Measurements from ENCODE around the gene IGF1R. TPM values are rescaled to one million over a fixed set of nuclear protein-coding genes. Genes with fewer than 3 reads are reported as not detected.

IGF1R gene
- total and polyA plus RNA-seq, 5 experiments from 2014 or later = 2.5 to 122 (median 6.3) TPM

- Mint-ChIP-seq H3K27me3 (no peaks in the 10 kb centered on the region), H3K9me3 (no peaks in the 10 kb centered on the region), H3K4me3 (no peak overlapping the region), H3K4me1 (peaks cover 38 to 87% (median 69%) of the 10 kb centered on the region in 4 donors), H3K36me3 (peaks cover 0 to 11% (median 7%) of the 10 kb centered on the region in 3 donors), H3K27ac (no peak overlapping the region)
- no peak for DNase-seq
- no peak for ATAC-seq
- POLR2A ChIA-PET = no interaction called here
These were observed 77.5 kb downstream of the IGF1R start for GRCh38 chr15:98725874-98726273.

- POLR2A ChIA-PET = no interaction called here
These were observed 79.0 kb downstream of the IGF1R start for GRCh38 chr15:98727115-98728040.

GRCh38 chr15:98728082-98728810 is 79.9 kb downstream of the IGF1R start:
- H3K27me3 Mint-ChIP-seq = no peaks in the 10 kb centered on the region
- no peaks in the 10 kb centered on the region for H3K9me3 Mint-ChIP-seq
- ATAC-seq (no peak), DNase-seq (no peak)
- peak overlapping the region in 2 of 10 donors; percentile 13 to 22 for H3K4me3 Mint-ChIP-seq
- peaks cover 0 to 7% (median 7%) of the 10 kb centered on the region in 3 donors for H3K36me3 Mint-ChIP-seq
- POLR2A ChIA-PET = no interaction called here
- peaks cover 20 to 63% (median 46%) of the 10 kb centered on the region in 4 donors for H3K4me1 Mint-ChIP-seq
- H3K27ac Mint-ChIP-seq = peak overlapping the region in 2 of 10 donors; percentile 19 to 39

More at GRCh38 chr15:98727115-98728040, 79.0 kb downstream of the IGF1R start:
- ATAC-seq = no peak
- Mint-ChIP-seq H3K36me3 (peaks cover 0 to 7% (median 7%) of the 10 kb centered on the region in 3 donors), H3K27ac (peak overlapping the region in 2 of 10 donors; percentile 48 to 80), H3K4me3 (no peak overlapping the region), H3K9me3 (no peaks in the 10 kb centered on the region), H3K4me1 (peaks cover 25 to 72% (median 54%) of the 10 kb centered on the region in 4 donors), H3K27me3 (no peaks in the 10 kb centered on the region)
- no peak for DNase-seq

GRCh38 chr15:98728811-98729160 is 80.4 kb downstream of the IGF1R start:
- H3K36me3 Mint-ChIP-seq = peaks cover 0 to 7% (median 7%) of the 10 kb centered on the region in 3 donors
- H3K9me3 Mint-ChIP-seq = no peaks in the 10 kb centered on the region
- DNase-seq (no peak), ATAC-seq (no peak)
- peaks cover 22 to 58% (median 47%) of the 10 kb centered on the region in 4 donors for H3K4me1 Mint-ChIP-seq
- peak overlapping the region in 1 of 10 donors; percentile 28 for H3K4me3 Mint-ChIP-seq
- POLR2A ChIA-PET = no interaction called here
- H3K27me3 Mint-ChIP-seq = no peaks in the 10 kb centered on the region
- peak overlapping the region in 1 of 10 donors; percentile 19 for H3K27ac Mint-ChIP-seq

GRCh38 chr15:98729446-98730042 is 81.2 kb downstream of the IGF1R start:
- H3K9me3 Mint-ChIP-seq = no peaks in the 10 kb centered on the region
- no peak for ATAC-seq
- peaks cover 24 to 55% (median 51%) of the 10 kb centered on the region in 4 donors for H3K4me1 Mint-ChIP-seq
- POLR2A ChIA-PET = no interaction called here
- no peak for DNase-seq
- peak overlapping the region in 3 of 10 donors; percentile 4 to 81 (median 8) for H3K27ac Mint-ChIP-seq
- no peaks in the 10 kb centered on the region for H3K27me3 Mint-ChIP-seq
- peak overlapping the region in 1 of 10 donors; percentile 20 for H3K4me3 Mint-ChIP-seq
- H3K36me3 Mint-ChIP-seq = peaks cover 0 to 7% (median 7%) of the 10 kb centered on the region in 3 donors

GRCh38 chr15:98730860-98731711 is 82.7 kb downstream of the IGF1R start:
- Mint-ChIP-seq H3K27me3 (no peaks in the 10 kb centered on the region), H3K36me3 (peaks cover 0 to 5% (median 0%) of the 10 kb centered on the region in 3 donors), H3K9me3 (no peaks in the 10 kb centered on the region), H3K4me1 (peaks cover 24 to 62% (median 58%) of the 10 kb centered on the region in 4 donors), H3K4me3 (no peak overlapping the region), H3K27ac (no peak overlapping the region)
- POLR2A ChIA-PET = no interaction called here
- ATAC-seq (no peak), DNase-seq (no peak)

GRCh38 chr15:98731712-98732450 is 83.5 kb downstream of the IGF1R start:
- ATAC-seq = no peak
- Mint-ChIP-seq H3K9me3 (no peaks in the 10 kb centered on the region), H3K36me3 (peaks cover 0 to 3% (median 0%) of the 10 kb centered on the region in 3 donors), H3K27ac (no peak overlapping the region), H3K27me3 (no peaks in the 10 kb centered on the region), H3K4me1 (peaks cover 26 to 61% (median 56%) of the 10 kb centered on the region in 4 donors), H3K4me3 (no peak overlapping the region)
- POLR2A ChIA-PET = no interaction called here
- DNase-seq = no peak

GRCh38 chr15:98733098-98733497 is 84.8 kb downstream of the IGF1R start:
- Mint-ChIP-seq H3K27ac (no peak overlapping the region), H3K4me1 (peaks cover 28 to 62% (median 55%) of the 10 kb centered on the region in 4 donors), H3K9me3 (no peaks in the 10 kb centered on the region), H3K4me3 (no peak overlapping the region), H3K27me3 (no peaks in the 10 kb centered on the region), H3K36me3 (peaks cover 0 to 3% (median 0%) of the 10 kb centered on the region in 3 donors)
- no peak for DNase-seq
- no peak for ATAC-seq
- POLR2A ChIA-PET = no interaction called here

GRCh38 chr15:98734466-98735199 is 86.3 kb downstream of the IGF1R start:
- H3K27me3 Mint-ChIP-seq = no peaks in the 10 kb centered on the region
- ATAC-seq = no peak
- peaks cover 31 to 63% (median 57%) of the 10 kb centered on the region in 4 donors for H3K4me1 Mint-ChIP-seq
- peak overlapping the region in 2 of 10 donors; percentile 43 to 56 for H3K27ac Mint-ChIP-seq
- peaks cover 0 to 3% (median 0%) of the 10 kb centered on the region in 9 donors for H3K9me3 Mint-ChIP-seq
- POLR2A ChIA-PET = no interaction called here
- H3K4me3 Mint-ChIP-seq = peak overlapping the region in 2 of 10 donors; percentile 2 to 31
- H3K36me3 Mint-ChIP-seq = peaks cover 0 to 3% (median 0%) of the 10 kb centered on the region in 3 donors
- no peak for DNase-seq

GRCh38 chr15:98735304-98735703 is 87.0 kb downstream of the IGF1R start:
- H3K27me3 Mint-ChIP-seq = no peaks in the 10 kb centered on the region
- POLR2A ChIA-PET = interaction anchor here (0.6 kb wide), 1 partner anchor 15 kb away, joined by 5 read pairs; no protein-coding TSS in a partner anchor
- no peak for DNase-seq
- peak overlapping the region in 2 of 10 donors; percentile 2 to 66 for H3K27ac Mint-ChIP-seq
- H3K36me3 Mint-ChIP-seq = no peaks in the 10 kb centered on the region
- H3K9me3 Mint-ChIP-seq = peaks cover 0 to 3% (median 0%) of the 10 kb centered on the region in 9 donors
- peaks cover 32 to 63% (median 59%) of the 10 kb centered on the region in 4 donors for H3K4me1 Mint-ChIP-seq
- ATAC-seq = no peak
- H3K4me3 Mint-ChIP-seq = peak overlapping the region in 2 of 10 donors; percentile 30 to 31
